IPS-18c (cell line): ENCODE measurements around the gene S1PR4.

Experiments
- H3K4me3 ChIP-seq: 2 replicates; pipeline ENCODE4 v1.7.0; 2013; ENCODE audit warnings: low read depth, mild to moderate bottlenecking, low read length, moderate library complexity; ENCODE audit not compliant: insufficient read depth
- H3K9me3 ChIP-seq: one replicate; pipeline ENCODE4 v1.6.1; 2013; ENCODE audit warnings: mild to moderate bottlenecking, low read length, moderate library complexity; ENCODE audit not compliant: control insufficient read depth, insufficient read depth

The S1PR4 gene, protein sequence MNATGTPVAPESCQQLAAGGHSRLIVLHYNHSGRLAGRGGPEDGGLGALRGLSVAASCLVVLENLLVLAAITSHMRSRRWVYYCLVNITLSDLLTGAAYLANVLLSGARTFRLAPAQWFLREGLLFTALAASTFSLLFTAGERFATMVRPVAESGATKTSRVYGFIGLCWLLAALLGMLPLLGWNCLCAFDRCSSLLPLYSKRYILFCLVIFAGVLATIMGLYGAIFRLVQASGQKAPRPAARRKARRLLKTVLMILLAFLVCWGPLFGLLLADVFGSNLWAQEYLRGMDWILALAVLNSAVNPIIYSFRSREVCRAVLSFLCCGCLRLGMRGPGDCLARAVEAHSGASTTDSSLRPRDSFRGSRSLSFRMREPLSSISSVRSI

DNA sequence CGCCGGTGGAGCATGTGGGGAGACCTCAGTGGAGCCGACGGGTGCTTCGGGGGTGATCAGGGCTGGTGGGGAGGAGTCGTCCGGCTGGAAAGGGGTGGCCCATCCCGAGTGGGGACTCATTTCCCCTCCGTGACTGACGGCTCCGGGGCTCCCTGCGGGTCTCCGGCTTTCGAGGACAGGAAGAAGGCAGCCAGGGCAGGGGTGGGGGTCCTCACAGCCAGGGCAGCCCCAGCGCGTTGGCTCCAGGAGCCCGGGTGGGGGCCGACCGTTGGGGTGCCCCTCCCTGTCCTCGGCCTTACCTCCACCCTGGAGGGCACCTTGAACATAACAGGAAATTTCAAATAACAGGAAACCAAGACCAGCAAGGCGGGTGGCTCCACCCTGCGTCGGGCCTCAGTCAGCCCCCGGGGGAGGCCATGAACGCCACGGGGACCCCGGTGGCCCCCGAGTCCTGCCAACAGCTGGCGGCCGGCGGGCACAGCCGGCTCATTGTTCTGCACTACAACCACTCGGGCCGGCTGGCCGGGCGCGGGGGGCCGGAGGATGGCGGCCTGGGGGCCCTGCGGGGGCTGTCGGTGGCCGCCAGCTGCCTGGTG, at the start of gene S1PR4:
S1PR4 (plus strand) TSS at position 393 of the 596 bp plus-strand sequence; CDS start at position 417, 24 bp downstream.
- Histone ChIP-seq H3K4me3 (no peak within 1 kb of the TSS), H3K9me3 (peaks cover 2% of the 10 kb centered on the region)

DNA sequence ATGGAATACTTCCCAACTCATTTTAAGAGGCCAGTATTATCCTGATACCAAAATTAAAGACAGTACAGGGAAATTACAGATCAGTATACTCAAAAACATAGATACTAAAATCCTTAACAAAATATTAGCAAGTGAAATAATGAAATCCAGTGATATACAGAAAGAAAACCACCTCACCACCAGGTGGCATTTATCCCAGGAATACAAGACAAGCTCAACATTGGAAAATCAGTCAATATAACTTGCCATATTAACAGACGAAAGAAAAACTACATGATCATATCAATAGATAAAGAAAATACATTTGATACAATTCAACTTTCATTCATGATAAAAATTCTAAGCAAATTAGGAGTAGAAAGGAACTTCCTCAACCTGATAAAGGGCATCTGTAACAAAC, 49.5 kb upstream of the S1PR4 start:
- no peak overlapping the region for H3K4me3 ChIP-seq
- H3K9me3 ChIP-seq = no peaks in the 10 kb centered on the region

DNA sequence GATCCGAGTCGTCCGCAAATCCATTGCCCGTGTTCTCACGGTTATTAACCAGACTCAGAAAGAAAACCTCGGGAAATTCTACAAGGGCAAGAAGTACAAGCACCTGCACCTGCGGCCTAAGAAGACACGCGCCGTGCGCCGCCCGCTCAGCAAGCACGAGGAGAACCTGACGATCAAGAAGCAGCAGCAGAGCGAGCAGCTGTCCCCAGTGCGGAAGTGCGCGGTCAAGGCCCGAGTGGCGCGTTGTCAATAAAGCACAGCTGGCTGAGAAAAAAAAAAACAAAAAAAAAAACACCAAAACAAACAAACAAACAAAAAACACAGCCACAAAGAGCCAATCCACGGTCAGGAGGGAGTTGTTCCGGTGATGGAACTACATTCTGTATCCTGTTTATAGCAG, 47.4 kb upstream of the S1PR4 start:
- Histone ChIP-seq H3K4me3 (no peak overlapping the region), H3K9me3 (no peaks in the 10 kb centered on the region)

DNA sequence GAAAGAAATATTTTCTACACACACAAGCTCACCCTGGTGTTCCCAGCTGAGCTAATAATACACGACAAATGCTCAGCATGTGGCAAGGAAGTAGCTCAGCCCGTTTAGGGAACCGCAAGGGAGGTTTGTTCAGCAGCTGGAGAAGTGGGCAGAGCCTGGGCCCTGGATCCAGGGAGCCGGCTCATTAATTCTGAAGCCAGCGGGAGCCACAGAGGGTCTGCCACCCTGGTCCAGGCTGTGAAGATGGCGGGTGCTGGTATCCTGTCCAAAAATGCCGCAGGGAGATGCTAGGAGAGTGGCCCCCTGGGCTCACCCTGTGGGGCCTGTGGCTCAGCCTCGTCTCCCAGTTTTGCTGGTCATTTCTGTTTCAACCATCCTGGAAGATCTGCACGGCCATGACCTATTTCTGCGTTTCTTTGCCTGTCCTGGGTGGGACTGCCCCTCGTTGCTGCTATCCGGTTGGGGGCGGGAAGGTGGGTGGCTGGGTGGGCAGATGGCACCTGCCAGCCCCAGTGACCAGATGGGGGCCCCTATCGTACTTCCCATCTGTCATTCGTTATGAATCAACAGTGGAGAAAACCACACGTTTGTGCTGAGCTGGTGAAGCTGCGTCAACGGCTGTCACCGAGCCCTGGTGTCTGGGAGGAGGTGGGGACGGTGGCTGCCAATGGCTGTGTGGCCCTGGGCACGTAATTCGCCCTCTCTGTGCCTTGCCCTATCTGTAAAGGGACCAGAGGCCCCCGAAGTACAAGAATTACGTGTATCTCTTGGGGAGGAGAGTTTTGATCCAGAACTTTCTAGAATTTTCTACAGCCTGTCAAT, 45.4 kb upstream of the S1PR4 start:
- Histone ChIP-seq H3K9me3 (no peaks in the 10 kb centered on the region), H3K4me3 (no peak overlapping the region)

DNA sequence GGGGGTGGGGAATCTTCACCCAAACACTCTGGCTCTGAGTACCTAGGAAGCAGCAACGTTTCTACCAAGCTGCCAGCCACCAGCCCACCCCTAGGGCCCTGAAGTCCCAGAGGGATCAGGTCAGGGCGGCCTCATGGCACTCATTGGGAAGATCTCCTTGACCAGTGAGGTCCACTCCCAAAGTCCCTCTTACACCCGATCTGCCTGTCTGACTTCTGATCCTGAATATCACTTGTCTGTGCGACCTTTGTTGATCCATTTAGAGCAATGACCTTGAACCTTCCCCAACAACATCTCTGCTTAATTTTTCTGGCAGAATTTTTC, 44.8 kb upstream of the S1PR4 start:
- H3K4me3 ChIP-seq = no peak overlapping the region
- no peaks in the 10 kb centered on the region for H3K9me3 ChIP-seq

DNA sequence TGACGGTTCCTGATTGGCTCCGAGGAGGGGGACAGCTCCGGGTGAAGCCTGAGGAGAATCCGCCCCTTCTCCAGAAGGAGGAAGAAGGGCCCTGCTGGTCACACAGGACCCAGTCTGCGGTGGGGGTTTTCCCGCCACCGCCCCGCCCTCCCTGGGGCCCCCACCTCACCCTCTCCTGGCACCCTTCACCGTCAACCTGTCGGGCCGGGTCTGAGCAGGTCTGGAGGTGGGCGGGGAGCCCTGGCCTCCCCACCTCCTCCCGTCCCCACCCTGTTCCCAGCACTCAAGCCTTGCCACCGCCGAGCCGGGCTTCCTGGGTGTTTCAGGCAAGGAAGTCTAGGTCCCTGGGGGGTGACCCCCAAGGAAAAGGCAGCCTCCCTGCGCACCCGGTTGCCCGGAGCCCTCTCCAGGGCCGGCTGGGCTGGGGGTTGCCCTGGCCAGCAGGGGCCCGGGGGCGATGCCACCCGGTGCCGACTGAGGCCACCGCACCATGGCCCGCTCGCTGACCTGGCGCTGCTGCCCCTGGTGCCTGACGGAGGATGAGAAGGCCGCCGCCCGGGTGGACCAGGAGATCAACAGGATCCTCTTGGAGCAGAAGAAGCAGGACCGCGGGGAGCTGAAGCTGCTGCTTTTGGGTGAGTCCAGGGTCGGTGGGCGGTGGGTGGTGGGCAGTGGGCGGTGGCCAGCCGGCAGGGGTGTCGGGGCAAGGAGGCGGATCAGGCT, 42.4 kb upstream of the S1PR4 start, which contains the start of gene GNA15:
GNA15 (plus strand) TSS at position 73 of the 723 bp plus-strand sequence; CDS start at position 491, 418 bp downstream.
- no peaks in the 10 kb centered on the region for H3K9me3 ChIP-seq
- H3K4me3 ChIP-seq = no peak within 1 kb of the TSS

DNA sequence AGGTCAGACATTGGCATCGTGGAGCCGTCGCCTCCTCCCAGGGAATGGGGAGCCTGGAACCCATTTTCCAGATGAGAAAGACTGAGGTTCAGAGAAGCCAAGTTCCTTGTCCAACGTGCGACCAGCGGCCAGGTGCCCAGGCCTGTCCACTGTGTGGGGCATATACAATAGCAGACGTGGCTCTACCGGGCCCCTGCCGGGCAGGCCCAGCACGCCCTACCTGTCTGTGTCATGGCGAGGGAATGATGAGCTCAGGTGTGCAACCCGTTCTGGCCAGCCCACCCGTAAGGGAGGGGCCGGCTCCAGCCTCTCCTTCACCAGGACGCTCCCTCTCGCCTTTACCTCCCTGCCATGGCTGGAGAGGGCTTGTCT, 41.9 kb upstream of the S1PR4 start:
- no peak overlapping the region for H3K4me3 ChIP-seq
- H3K9me3 ChIP-seq = no peaks in the 10 kb centered on the region

DNA sequence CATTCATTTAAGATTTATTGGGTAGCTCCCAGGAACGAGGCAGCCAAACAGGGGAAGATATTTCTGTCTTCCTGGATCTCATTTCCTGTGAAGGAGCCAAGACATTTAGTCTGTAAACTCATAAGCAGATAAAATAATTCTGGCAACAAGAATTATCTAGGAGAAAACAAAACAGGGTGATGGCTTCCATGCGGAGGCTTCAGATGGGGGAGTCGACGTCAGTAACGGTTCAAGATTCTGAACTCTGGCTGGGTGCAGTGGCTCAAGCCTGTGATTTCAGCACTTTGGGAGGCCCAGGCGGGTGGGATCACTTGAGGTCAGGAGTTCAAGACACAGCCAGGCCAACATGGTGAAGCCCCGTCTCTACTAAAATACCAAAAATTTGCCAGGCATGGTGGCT, 41.5 kb upstream of the S1PR4 start:
- H3K4me3 ChIP-seq = no peak overlapping the region
- H3K9me3 ChIP-seq = no peaks in the 10 kb centered on the region

DNA sequence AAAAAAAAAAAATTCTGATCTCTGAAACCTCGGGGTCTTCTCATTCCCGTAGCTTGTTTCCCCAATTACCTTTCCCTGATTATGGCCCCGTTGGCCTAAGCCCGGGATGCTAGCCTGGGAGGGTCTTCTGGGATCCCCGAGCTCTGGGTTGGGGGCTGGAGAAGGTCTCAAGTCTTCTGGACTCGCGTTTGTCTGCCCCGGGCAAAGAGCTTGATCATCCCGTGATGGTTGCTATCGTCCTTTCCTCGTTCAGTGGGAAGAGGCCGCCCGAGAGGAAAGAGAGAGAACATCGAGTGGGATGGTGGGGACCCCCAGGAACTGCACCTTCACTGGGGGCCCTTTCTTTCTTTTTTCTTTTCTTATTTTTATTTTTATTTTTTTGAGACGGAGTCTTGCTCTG, 40.3 kb upstream of the S1PR4 start:
- H3K9me3 ChIP-seq = no peaks in the 10 kb centered on the region
- no peak overlapping the region for H3K4me3 ChIP-seq

DNA sequence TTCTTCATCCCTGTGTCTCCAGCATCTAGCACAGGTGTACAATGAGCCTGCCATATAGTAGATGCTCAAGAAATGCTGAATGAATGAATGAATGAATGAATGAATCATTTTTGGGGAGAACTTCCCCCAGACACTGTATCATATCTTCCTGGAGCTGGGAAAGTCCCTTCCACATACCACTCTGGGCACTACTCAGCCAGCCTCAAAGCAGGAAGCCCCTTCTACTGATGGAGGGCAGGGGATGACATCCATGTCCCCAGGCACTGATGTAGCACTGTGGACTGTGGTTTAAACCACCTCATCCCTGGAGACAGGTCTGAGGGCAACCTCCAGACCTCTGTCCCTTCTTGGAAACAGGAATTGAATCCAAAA, 37.9 kb upstream of the S1PR4 start:
- H3K9me3 ChIP-seq = no peaks in the 10 kb centered on the region
- no peak overlapping the region for H3K4me3 ChIP-seq

DNA sequence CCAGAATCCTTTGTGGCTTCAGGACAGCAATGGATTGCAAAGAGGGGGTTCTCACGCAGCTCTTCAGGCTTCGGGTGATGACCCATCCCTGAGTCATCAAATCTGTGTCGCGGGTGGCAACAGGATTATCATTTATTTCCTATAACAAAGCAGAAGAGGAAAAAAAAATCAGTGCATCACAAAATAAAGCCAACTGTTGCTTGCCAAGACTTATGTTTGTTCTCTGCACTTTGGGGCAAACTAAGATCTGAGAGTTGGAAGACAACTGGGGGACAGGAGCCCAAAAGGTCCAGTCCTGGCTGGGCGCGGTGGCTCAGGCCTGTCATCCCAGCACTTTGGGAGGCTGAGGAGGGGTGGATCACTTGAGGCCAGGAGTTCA, 36.3 kb upstream of the S1PR4 start:
- Histone ChIP-seq H3K9me3 (no peaks in the 10 kb centered on the region), H3K4me3 (no peak overlapping the region)

DNA sequence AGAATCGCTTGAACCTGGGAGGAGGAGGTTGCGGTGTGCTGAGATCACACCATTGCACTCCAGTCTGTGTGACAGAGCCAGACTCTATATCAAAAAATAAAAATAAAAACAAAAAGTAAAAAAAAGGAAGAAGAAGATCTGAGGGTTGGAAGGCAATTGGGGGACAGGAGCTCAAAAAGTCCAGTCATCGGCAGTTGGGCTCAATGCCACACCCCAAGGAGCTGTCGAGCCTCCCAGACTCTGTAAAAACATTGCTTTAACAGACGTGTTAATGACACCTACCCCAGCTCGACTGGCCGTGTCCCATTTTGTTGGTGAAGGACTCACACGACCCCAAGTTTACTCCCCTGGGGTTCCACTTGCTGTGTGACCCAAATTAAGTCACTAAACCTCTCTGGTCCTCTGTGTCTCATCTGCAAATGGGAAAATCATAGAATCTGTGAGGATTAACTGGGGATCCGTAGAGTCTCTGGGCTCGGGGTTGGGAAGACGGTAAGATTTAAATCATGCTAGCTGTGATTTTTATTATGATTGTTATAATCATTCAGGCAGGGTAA, 35.7 kb upstream of the S1PR4 start:
- no peak overlapping the region for H3K4me3 ChIP-seq
- no peaks in the 10 kb centered on the region for H3K9me3 ChIP-seq

DNA sequence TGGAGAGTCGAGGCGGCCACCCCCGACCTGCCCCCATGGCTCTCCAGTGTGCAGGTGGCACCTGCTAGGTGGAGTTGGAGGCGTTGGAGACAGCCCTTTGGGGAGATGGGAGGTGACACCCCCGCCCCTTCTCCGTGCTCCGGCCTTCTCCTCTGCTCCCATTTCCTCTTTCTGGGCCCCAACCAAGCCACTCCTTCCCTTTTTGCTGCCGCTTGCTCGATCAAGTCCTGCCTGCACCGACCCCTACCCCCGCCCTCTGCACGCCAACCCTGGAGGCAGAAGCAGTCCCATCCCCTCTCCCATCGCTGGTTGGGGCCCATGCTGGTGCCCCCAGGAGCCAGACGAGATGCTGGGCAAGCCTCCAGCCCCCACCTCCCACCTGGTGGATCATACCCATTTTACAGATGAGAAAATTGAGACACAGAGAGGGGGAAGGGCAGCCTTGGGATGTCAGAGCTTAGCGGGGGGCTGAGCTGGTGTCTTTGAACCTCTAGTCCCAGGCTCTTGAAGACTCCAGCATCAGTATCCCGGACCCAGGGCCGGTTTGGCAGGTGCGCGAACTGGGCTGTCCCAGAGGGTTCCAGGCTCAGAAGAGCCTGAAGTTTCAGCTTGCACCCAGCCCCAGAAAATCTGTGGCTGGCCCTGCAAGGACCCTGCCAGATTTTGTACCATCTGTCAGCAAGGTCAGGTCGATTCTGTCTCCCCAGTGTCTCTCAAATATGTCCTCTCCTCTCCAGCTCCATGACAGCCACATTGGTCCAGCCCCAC, 32.5 kb upstream of the S1PR4 start:
- no peak overlapping the region for H3K4me3 ChIP-seq

DNA sequence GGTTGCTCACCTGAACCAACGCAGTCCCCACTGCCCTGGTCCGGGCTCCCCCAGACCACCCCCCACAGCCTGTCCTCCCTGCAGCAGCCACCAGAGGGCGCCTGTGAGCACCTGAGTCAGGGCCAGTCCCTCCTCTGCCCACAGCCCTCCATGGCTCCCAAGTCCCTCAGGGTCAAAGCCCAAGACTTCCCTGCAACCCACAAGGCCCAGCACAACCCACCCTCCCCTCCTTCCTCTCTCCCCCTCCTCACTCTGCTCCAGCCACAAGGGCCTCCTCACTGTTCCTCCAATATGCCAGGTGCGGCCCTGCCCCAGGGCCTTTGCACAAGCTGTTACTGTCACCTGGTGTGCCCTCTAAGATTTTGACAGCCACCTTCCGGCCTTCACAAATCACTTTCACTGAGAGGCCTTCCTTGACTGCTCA, 31.9 kb upstream of the S1PR4 start:
- Histone ChIP-seq H3K4me3 (no peak overlapping the region), H3K9me3 (no peaks in the 10 kb centered on the region)

More for the DNA sequence above, 32.5 kb upstream of the S1PR4 start:
- H3K9me3 ChIP-seq = no peaks in the 10 kb centered on the region

DNA sequence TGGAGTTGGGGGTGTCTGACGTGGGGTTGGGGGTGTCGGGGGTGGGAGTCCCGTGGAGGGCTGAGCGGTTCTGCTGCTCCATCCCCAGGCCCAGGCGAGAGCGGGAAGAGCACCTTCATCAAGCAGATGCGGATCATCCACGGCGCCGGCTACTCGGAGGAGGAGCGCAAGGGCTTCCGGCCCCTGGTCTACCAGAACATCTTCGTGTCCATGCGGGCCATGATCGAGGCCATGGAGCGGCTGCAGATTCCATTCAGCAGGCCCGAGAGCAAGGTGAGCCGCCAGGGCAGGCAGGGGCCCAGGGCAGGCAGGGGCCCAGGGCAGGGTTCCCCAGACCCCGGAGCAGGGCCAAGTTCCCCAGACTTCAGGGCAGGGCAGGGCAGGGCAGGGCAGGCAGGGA, 30.1 kb upstream of the S1PR4 start:
- Histone ChIP-seq H3K4me3 (no peak overlapping the region), H3K9me3 (no peaks in the 10 kb centered on the region)

DNA sequence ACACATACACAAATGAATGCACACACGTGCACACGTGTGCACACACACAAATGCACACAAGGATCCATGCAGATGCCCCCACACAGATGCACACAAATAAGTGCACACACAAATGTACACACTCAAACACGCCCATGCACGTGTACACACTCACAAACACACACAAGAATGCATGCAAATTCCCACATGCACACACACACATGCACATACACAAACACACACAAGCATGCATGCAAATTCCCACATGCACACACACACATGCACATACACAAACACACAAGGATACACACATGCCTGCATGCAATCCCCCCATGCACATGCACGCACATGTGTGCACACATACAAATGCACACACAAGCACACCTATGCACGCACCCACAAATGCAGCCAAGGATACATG, 29.5 kb upstream of the S1PR4 start:
- Histone ChIP-seq H3K4me3 (no peak overlapping the region), H3K9me3 (no peaks in the 10 kb centered on the region)
